Measurements from ENCODE around the gene PKP2.
"Not testable (repeated sequence)": the region's sequence is repeated elsewhere in the genome, so short reads cannot be mapped to it uniquely, and the experiment has no call there.

PKP2 gene

DNA sequence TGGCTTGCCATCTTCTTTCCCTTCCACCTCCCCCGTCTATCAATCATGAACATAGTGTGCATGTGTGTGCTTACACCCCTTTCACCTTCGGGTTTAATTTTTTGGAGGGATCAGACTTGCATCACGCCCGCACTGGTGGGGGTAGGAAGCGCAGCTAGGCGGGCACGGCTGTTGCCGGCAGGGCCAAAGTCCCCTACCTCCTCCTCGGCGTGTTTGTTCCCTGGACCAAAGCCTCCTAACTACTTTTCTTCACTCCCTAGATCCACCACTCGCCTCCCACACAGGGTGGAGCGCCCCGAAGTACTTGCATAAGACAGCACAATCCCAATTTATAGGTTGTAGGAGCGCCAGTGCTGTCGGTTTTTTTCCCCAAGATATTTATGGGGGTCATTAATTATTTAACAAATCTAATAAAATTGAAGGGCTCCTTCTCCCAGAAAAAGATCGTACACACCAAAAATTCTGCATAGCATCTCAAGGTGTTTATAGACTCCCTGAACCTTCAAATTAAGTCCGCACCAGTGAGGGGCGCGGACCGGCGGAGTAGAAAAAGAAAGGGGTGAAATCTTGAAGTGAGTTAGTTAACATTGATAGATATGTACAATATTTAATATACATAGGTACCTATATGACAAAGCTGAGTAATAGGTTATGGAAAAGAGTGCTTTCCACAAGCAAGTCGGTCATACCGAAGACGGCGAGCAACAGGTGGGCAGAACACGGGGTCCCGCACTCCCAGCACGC lies 717 bp downstream of the PKP2 start:
- DNase-seq (ENCODE audit: low spot score): peak; percentile 57

- DNase-seq (ENCODE audit: low spot score): no peak
Measured at GRCh38 chr12:32894566-32894965, 2.0 kb downstream of the PKP2 start.

GRCh38 chr12:32893458-32893857 lies 3.1 kb downstream of the PKP2 start:
- DNase-seq (ENCODE audit: low spot score): no peak

DNA sequence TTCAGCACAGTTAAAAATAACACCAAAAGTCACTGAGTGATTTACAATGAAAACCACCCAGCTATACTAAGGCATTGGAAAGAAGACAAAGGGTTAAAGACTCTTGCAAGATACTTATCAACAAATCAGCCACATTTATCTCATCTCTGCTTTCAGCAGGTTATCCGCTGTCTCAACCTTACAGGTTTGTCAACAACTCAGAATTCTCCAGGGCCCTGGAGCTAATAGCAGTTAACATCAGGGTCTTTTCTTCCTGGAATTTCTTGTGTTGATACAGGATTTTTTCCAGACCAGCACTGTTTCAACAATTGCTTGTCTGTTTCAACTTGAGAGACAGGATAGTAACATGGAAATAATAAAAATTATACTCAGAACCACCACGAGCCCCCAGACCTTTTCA lies 3.5 kb downstream of the PKP2 start:
- DNase-seq (ENCODE audit: low spot score): no peak

- peak; percentile 56 for DNase-seq (ENCODE audit: low spot score)
Measured at GRCh38 chr12:32892369-32892768, 4.2 kb downstream of the PKP2 start.

GRCh38 chr12:32891956-32892355 lies 4.6 kb downstream of the PKP2 start:
- DNase-seq (ENCODE audit: low spot score): no peak

GRCh38 chr12:32891526-32891925 lies 5.1 kb downstream of the PKP2 start:
- no peak for DNase-seq (ENCODE audit: low spot score)

- DNase-seq (ENCODE audit: low spot score): no peak
Measured at GRCh38 chr12:32889011-32889760, 7.4 kb downstream of the PKP2 start.

- no peak for DNase-seq (ENCODE audit: low spot score)
Measured at GRCh38 chr12:32887058-32887457, 9.5 kb downstream of the PKP2 start.

- no peak for DNase-seq (ENCODE audit: low spot score)
Measured at GRCh38 chr12:32885831-32886230, 10.7 kb downstream of the PKP2 start.

- no peak for DNase-seq (ENCODE audit: low spot score)
Measured at GRCh38 chr12:32884962-32885361, 11.6 kb downstream of the PKP2 start.

DNA sequence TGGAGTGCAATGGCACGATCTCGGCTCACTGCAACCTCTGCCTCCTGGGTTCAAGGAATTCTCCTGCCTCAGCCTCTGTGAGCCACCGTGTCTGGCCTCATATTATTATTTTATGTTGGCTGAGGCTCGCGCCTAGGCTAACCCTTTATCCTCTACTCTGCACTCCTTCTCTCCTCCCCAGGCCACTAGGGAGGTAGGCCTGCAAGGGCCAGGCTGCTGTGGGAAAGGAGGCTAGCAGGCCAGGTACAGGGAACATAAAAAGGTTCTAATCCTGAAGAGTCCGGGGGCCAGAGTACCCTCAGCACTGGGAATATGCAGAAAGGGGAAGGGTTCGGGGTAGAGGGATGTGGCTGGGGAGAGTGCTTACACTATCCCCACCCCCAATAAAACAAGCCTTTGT lies 14.9 kb downstream of the PKP2 start:
- no peak for DNase-seq (ENCODE audit: low spot score)

DNA sequence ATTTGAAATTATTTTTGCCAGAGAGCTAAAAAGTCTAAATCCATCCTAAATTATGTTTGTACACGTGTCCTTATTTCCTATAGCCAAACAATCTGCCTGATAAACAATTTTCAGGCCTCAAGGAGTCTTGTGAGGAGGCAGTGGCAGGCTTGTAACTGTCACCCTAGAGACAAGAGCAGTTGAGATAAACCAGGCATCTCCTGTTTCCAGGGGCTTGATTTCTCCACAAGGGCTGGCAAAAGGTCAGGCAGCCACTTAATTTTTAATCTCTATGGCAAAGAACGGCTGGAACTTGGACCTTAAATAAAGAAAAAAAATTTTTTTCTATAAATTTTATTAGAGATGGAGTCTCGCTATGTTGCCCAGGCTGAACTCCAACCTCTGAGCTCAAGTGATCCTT lies 15.5 kb downstream of the PKP2 start:
- no peak for DNase-seq (ENCODE audit: low spot score)

- DNase-seq (ENCODE audit: low spot score): not testable (repeated sequence)
Measured at GRCh38 chr12:32879066-32879465, 17.5 kb downstream of the PKP2 start.

- DNase-seq (ENCODE audit: low spot score): no peak
Measured at GRCh38 chr12:32877601-32878459, 18.7 kb downstream of the PKP2 start.

DNA sequence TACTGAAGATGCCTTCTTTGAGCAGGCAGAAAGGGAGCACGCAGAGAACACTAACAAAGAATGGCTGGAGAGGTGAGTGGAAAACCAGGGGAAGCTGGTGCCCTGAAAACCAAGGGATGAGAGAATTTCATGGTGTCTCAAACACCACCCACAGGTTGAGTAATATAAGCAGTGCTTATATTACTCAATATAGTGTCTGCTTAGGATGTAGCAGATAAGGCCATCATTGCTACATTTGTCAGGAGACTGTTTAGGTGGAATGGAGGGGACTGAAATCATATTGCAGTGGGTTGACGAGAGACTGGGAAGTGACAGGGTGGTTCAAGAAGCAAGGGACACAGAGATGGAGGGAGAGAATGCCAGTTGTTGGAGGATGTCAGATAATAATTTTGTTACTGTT lies 20.6 kb downstream of the PKP2 start:
- DNase-seq (ENCODE audit: low spot score): no peak

GRCh38 chr12:32874975-32875374 lies 21.6 kb downstream of the PKP2 start:
- DNase-seq (ENCODE audit: low spot score): no peak

DNA sequence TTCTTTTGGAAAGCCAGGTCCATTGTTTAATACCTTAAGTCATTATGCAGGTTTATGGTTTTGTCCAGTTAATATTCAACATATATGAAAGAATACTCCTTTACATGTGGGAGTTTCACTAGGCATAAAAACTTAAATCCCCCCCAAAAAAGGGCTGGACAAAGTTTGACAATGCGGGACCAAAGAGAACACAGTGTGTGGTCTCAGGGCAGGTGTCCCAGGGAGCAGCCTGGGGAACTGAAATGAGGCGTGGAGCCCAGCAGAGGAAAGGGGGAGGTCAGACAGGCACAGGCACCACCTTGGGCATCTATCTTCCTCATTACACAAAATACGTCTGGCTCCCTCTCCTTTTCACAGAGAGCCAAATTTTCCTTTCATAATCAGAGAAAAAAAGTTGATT lies 22.5 kb downstream of the PKP2 start:
- no peak for DNase-seq (ENCODE audit: low spot score)

- not testable (repeated sequence) for DNase-seq (ENCODE audit: low spot score)
Measured at GRCh38 chr12:32872416-32872815, 24.2 kb downstream of the PKP2 start.

- no peak for DNase-seq (ENCODE audit: low spot score)
Measured at GRCh38 chr12:32870716-32871115, 25.9 kb downstream of the PKP2 start.

DNA sequence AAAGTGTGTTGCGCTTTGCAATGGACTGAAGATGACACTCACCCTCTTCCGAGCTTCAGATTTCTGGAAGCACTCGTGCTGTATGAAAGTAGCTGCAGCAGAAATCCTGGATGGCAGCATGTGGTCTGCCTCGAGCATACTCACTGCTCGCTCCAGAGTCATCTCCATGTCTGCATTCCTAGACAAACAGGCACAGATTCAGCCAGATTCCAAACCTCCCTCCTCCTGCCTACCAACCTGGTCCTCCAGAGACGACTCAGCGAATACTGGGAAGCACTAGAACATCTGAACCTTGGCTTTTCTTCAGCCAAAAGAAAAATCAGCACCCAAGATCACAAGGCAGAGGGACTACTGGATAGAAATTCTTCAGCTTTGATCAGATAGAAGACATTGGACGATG lies 27.7 kb downstream of the PKP2 start:
- no peak for DNase-seq (ENCODE audit: low spot score)

DNA sequence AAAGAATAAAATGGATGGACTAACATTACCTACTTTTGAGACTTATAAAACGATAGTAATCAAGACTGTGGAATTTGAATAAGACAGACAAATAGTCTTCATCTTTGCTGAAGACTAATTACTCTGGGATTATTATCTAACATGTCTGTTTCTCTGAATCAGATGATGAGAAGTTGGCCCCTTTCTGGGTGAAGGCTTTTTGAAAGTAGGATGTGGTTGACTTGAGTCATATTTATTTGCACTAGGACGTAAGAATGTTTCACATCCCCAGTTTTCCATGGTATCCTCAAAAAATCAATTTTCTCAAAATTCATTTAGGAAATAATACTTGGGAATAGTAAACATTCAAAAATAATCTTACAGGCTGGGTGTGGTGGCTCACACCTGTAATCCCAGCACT lies 31.8 kb downstream of the PKP2 start:
- DNase-seq (ENCODE audit: low spot score): no peak

DNA sequence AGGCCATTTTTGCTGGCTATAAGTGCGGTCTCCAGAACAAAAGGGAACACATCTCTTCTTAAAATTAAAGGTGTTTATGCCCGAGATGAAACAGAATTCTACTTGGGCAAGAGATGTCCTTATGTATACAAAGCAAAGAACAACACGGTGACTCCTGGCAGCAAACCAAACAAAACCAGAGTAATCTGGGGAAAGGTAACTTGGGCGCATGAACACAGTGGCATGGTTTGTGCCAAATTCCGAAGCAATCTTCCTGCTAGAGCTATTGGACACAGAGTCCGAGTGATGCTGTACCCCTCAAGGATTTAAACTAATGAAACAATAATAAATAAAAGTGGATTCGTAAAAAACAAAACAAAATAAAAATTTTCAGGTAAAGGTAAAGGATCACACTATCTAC lies 33.4 kb downstream of the PKP2 start:
- no peak for DNase-seq (ENCODE audit: low spot score)

Measured in LoVo (cell line).